ENCODE measurements around the gene PFDN5.
A peak's percentile ranks its signal among the peaks of the same experiment; 100 is the strongest.
"Not testable (repeated sequence)": the region's sequence is repeated elsewhere in the genome, so short reads cannot be mapped to it uniquely, and the experiment has no call there.

The PFDN5 gene

DNA sequence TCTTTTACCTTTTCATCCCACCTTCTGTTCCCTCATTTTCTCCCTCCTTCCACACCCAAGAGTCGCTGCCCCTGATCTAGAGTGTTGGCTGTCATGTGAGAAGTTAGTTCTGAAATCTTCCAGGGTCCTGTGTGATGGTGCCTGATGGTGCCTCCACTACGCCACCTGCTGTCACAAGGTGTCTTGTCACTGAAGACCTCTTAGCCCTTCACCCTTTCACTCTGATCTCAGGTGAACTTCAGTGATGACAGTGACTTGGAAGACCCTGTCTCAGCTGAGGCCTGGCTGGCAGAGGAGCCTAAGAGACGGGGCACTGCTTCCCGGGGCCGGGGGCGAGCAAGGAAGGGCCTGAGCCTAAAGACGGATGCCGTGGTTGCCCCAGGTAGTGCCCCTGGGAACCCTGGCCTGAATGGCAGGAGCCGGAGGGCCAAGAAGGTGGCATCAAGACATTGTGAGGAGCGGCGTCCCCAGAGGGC is 7.6 kb upstream of the PFDN5 start:
- DNase-seq, result peak; percentile 8

DNA sequence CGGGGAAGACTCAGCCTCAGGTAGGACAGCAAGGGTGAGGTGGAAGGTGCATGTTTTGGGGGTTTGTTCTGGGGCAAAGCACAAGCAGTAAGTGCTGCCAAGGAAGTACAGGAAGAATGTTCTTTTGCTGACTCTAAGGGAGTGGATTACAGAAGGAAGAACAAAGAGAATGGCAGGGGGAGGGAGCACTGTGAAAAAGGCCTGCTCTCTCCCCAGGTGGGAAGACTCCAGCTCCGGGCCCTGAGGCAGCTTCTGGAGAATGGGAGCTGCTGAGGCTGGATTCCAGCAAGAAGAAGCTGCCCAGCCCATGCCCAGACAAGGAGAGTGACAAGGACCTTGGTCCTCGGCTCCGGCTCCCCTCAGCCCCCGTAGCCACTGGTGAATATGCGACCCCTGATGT is 7.0 kb upstream of the PFDN5 start:
- DNase-seq, result no peak

- DNase-seq, result no peak
These were observed 5.5 kb upstream of the PFDN5 start for GRCh38 chr12:53289891-53290290.

DNA sequence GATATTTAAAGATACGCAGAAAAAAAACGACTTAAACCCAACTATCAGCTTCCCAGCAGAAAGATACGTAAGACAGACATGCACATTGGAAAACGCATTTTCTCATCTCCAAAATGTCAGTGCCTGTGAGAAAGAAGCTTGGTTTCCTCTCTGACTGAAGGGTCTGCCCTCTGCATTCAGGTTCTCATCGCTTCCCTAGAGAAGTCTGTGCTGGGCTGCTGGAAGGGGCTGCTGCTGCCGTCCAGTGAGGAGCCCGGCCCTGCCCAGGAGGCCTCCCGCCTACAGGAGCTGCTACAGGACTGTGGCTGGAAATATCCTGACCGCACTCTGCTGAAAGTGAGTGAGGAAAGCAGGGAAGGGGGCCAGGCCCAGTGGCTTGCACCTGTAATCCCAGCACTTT is 4.7 kb upstream of the PFDN5 start:
- DNase-seq, result no peak

DNA sequence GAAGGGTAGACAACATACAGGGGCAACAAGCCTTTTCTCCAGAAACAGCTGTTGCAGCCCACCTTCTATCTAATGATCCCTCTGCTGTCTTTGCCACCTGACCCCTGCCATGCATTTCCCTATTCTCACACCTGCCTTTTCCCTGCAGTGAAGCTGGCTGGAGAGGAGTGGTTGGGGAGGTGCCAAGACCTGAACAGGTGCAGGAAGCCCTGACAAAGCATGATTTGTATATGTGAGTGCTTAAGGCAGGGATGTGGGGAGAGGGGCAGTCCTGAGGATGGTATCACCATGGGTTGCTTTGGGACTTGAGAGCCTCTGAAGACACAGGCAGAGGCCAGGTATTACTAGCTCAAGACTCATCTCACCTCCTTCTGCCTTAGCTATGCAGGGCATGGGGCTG is 2.9 kb upstream of the PFDN5 start:
- DNase-seq, result no peak

DNA sequence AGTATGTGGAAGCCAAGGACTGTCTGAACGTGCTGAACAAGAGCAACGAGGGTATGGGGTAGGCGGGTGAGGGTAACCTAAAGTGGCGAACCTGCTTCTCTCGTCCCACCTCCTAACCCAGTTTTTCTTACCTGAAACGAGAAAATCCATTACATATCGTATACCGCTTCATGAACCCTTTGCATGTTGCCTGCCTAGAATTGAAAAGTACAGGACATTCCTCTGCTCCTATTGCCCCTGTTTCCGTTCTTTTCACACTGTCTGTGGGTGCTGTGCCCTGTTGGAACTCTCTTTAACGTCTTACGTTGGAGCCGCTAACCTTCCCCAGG is 513 bp downstream of the PFDN5 start:
- no peak for DNase-seq

DNA sequence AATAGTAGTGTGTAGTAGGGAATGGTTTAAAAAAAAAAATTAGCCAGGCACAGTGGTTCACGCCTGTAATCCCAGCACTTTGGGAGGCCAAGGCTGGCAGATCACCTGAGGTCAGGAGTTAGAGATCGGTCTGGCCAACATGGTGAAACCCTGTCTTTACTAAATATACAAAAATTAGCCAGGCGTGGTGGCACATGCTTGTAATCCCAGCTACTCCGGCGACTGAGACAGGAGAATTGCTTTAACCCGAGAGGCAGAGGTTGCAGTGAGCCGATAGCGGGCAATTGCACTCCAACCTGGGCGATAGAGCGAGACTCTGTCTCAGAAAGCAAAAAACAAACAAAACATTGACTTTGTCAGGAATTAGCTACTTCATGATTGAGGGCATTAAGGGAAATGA is 1.8 kb downstream of the PFDN5 start:
- not testable (repeated sequence) for DNase-seq

DNA sequence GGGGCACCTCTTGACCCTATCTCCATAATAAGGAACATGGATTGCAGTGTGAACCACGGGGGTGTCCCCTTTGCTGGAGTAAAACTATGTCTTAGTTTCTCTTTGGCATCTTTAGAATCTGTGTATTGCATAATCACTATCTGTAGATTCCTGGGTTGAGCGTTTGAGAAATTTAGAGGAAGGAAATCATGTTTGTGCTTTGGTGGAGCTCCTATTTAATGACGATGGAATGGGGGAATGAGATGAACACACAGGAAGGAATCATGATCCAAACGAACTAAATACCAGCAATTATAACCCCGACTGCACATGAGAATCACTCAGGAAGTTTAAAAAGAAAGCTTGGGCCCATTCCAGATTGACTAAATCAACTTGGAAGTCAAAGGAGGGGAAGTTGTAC is 2.8 kb downstream of the PFDN5 start:
- no peak for DNase-seq

- DNase-seq, result no peak
These were observed 3.7 kb downstream of the PFDN5 start for GRCh38 chr12:53299101-53299453.

DNA sequence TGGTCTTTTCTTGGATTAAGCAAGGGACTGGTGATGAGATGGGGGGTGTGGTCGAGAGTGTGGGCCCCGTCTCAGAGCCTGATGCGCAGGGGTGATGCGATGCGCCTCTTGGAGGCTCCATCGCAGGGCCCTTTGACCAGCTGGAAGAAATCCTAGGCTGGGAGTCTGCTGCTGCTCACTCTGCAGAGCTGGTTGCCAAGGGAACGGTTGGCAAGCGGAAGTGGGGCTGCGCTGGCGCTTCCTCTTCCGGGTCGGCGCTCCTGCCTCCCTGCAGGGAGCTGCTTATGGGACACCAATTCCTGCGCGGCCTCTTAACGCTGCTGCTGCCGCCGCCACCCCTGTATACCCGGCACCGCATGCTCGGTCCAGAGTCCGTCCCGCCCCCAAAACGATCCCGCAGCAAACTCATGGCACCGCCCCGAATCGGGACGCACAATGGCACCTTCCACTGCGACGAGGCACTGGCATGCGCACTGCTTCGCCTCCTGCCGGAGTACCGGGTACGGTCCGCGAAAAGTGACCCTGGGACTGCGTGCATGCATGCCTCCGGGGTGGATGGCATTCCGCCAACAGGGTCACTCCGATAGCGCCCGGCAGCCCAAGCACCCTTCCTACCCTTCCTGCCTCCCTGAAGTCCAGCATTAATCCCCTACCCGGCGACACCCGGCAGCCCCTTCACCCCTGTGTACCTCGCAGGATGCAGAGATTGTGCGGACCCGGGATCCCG is 4.3 kb downstream of the PFDN5 start, which contains the start of gene MYG1:
Gene MYG1, plus strand, starts transcription at position 242 of the 727 bp plus-strand sequence. Its CDS starts 43 bp downstream, at position 285.
- DNase-seq, result peak; percentile 67

- DNase-seq, result no peak
These were observed 4.8 kb downstream of the PFDN5 start for GRCh38 chr12:53300187-53300586.

DNA sequence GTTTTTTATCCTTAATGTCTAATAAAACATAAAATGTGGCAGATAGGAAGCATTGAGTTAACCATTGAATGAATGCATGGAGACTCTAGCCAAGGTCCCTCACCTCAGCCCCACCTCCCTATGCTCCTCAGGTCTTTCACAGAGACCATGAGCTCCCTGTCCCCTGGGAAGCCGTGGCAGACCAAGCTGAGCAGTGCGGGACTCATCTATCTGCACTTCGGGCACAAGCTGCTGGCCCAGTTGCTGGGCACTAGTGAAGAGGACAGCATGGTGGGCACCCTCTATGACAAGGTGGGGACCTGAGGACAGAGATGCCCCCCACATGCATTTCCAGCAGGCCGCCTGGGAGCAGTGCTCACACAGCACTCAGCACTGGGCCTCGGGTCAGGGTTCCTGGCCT is 7.6 kb downstream of the PFDN5 start:
- no peak for DNase-seq

- no peak for DNase-seq
These were observed 11.5 kb downstream of the PFDN5 start for GRCh38 chr12:53306826-53307225.

GRCh38 chr12:53308276-53308675 is 12.9 kb downstream of the PFDN5 start:
- DNase-seq, result no peak

DNA sequence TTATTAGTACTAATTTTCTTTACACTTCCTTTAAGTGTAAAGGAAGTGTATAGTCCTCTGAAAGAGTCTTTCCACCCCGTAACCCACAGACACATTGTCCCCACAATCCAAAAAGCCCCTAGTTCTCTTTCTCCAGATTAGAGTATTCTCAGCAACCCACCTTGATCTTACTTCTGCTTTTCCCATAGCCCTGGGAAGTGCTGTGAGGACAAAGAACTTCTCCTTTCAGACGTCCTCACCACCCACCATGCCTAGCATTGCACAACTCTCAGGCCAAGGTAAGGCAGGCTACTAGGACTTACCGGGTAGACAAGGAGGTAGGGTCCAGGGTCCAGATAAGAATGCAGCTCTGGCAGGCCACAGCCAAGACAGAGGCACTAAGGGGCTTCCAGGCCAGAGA is 18.7 kb downstream of the PFDN5 start:
- no peak for DNase-seq

DNA sequence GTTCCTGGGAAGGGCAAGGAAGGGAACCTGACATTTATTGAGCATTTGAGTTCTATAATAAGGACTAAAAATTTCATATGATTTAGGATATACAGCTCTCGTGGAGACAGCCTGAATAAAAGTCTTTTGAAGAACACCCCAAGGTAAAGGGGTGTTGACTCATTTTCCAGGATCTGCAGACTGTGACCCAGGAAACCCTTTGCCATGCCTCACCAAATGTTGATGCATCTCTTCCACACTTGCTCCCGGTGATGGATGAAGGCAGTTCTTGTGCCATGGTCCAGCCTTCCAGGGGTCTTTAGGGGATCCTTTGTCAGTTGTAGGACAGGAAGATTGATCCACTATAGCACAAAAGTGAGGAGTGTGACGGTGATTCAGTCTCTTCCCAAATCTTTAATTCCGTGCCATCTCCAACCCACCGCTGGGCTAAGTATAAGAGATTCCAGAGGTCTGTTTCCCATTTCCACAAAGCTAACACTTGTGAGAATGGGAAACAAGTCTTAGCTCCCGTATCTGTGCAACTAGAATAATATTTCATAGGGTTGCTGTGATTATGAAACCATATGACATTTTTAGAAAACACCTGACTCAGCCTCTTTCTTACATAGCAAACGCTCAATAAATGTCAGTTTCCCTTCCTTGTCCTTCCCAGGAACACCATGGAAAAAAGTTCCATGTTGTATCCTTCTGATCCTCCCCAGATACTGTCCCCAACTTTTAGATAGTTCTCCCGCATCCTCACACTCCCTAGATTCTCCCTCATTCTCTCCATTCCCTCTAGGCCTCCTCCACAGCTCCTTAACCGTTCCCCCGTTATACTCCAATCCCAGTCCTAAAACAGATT is 25.2 kb downstream of the PFDN5 start:
- DNase-seq, result no peak

DNA sequence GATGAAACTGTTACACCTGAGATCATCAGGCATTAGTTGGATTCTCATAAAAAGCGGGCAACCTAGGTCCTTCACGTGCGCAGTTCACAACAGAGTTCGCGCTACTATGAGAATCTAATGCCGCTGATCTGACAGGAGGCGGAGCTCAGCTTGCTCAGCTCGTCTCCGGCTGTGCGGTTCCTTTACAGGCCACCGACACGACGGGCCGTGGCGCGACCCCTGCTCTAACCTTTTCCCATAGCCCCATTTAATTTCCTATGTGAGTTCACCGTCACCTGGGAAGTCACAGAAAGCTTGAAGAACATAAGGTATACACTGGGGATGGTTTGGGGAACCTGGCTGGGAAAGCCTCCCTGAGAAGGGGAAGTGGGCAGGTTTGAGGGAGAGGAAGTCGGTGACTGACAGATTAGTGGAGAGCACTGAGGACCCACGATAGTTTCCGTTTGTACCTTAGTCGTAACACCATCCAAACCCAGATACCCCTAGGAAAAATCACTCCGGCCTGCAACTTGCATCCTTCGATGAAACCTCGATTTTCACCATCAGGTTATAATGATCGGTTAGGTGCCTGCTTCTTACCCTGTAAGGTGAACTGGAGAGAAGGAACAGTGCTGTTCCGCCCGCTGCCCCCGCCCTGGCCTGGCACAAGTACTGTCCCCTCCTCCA is 28.9 kb downstream of the PFDN5 start:
- no peak for DNase-seq

DNA sequence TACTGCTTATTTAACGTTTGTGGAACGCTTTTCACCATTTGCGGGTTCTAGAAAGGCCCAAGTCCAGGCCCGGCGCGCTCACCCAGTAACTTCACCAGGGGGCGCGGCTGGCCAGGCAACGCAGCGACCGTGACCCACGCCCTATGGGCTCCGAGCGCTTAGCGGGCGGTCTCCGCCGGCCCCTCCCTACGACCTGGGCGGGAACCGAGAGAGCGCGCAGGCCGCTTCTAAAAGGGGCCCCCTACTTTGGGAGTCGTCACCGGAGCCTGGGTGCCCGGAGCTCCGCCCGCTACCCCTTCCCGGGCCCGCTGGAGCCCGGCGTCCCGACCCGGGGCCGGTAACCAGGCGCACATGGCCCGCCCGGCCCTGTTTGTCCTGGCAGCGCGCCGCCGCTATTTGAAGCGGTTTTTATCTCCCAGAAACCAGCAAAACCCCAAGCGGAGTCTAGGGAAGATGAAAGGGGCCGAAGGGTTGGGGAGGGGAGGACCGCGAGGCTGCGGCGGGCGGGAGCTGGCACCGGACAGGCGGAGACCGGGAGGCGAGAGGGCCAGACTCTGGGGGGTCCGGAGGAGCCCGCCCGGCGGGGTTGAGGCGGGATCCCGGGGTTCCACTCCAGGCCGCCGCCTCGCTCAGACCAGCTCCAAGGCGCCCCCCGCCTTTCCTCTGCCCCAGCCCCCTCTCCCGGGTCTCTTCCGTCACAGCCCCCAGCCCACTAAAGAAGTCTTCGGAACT is 29.6 kb downstream of the PFDN5 start:
- peak; percentile 73 for DNase-seq

DNA sequence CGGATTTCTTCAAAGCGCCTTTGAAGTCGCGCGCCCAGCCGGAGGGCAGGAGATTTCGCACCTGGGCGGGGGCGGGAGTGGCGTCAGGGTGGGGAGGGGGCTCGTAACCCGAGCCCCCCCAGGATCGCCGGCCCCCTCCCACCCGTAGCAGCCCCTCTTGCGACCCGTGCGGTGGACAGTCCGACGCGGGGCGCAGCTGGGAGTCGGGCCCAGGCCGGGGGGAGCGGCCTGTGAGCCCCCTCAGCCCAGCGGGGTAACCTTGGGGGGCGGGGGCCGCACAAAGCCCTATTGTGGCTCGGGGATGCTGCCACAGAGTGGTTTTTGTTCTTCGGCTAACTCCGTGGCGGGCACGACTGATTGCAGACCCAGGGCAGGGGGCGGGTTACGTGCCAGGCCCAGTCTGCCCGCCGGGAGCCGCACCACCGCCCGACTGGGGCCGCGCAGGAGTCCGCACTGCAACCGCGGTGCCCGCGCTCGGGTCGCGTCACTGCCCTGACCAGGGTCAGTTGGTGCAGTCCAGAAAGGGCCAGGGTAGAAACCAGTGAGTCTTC is 30.2 kb downstream of the PFDN5 start:
- no peak for DNase-seq

GRCh38 chr12:53326460-53327185 is 31.3 kb downstream of the PFDN5 start:
- DNase-seq, result no peak

- DNase-seq, result no peak
These were observed 32.2 kb downstream of the PFDN5 start for GRCh38 chr12:53327435-53328042.

GRCh38 chr12:53328043-53328435 is 32.7 kb downstream of the PFDN5 start:
- DNase-seq, result no peak
